ENCODE data around the gene MYRFL. TPM values are rescaled to one million over a fixed set of nuclear protein-coding genes. Genes with fewer than 3 reads are reported as not detected.

MYRFL gene
- total and polyA plus RNA-seq, 2 of the 8 experiments (the other 6 are each of a cell fraction or from before 2014, with no cell fraction given), result 1.1 to 2.0 TPM

GRCh38 chr12:69994724-69995173, 169.7 kb downstream of the MYRFL start (continued):
- TF ChIP-seq CTCF (IDR thresholded peaks at IDR 0.05; ENCODE audit: control extremely low read depth in 1 of 3, insufficient read depth in 1 of 3, low read depth in 1 of 3, low read length in 3 of 3) (no peak), BACH1 (IDR thresholded peaks at IDR 0.05; ENCODE audit: low read length) (no peak), EZH2 (IDR thresholded peaks at IDR 0.05; ENCODE audit: low read depth, low read length, severe bottlenecking) (no peak), SIX5 (IDR thresholded peaks at IDR 0.05; ENCODE audit: low read depth, low read length) (no peak), BRCA1 (IDR thresholded peaks at IDR 0.05; ENCODE audit: low read depth, low read length) (no peak)
